OCI-LY7 (cell line): ENCODE data around the gene PXMP4. TPM values are rescaled to one million over a fixed set of nuclear protein-coding genes. Genes with fewer than 3 reads are reported as not detected.
"Not testable (repeated sequence)": the region's sequence is repeated elsewhere in the genome, so short reads cannot be mapped to it uniquely, and the experiment has no call there.

ENCODE experiments used
- BruUV-seq: library from RNA; stranded (reverse); fragments of 400-500 nt; replicated peaks from 2 replicates; lab custom pipeline; 2021; lab: Mats Ljungman, UMichigan
- CTCF ChIA-PET: fragments of 300-600 bp; sonication (Branson Sonifier 250); formaldehyde crosslinking; loops from one replicate; lab custom pipeline; 2022; ENCODE audit warnings: antibody characterized with exemption; ENCODE audit not compliant: unreplicated experiment; lab: Charles Lee
- POLR2A ChIA-PET: fragments of 300-600 bp; sonication (Branson Sonifier 250); formaldehyde crosslinking; loops from one replicate; lab custom pipeline; 2022; ENCODE audit warnings: antibody characterized with exemption; lab: Charles Lee
- DNase-seq: peaks from one replicate; pipeline ENCODE4 v3.0.0-alpha.2; 2015; ENCODE audit warnings: low spot score
- H2AFZ ChIP-seq: fragments of 200-600 bp; sonication (generic), shearing (Covaris generic); 2 replicates; pipeline ENCODE4 v1.6.1; 2014; ENCODE audit warnings: mild to moderate bottlenecking, antibody characterized with exemption, low read length, moderate library complexity
- H3K27ac ChIP-seq: fragments of 200-600 bp; sonication (generic); 2 replicates; pipeline ENCODE4 v1.5.1; 2014; ENCODE audit warnings: mixed run types, low read depth, mild to moderate bottlenecking, moderate library complexity, low read length, inconsistent platforms; ENCODE audit not compliant: poor library complexity, severe bottlenecking
- H3K36me3 ChIP-seq: fragments of 200-600 bp; sonication (generic); 2 replicates; pipeline ENCODE4 v1.6.1; 2014; ENCODE audit warnings: mild to moderate bottlenecking, antibody characterized with exemption, low read length, moderate library complexity, mixed read lengths; ENCODE audit not compliant: insufficient read depth
- H3K4me1 ChIP-seq: fragments of 200-600 bp; sonication (generic); 2 replicates; pipeline ENCODE4 v1.5.1; 2014; ENCODE audit warnings: mild to moderate bottlenecking, low read length; ENCODE audit not compliant: insufficient read depth, poor library complexity, severe bottlenecking
- H3K4me2 ChIP-seq: fragments of 200-600 bp; sonication (generic); 2 replicates; pipeline ENCODE4 v1.6.1; 2014; ENCODE audit warnings: mild to moderate bottlenecking, low read length
- H3K4me3 ChIP-seq: fragments of 200-600 bp; sonication (generic); 2 replicates; pipeline ENCODE4 v1.5.1; 2014; ENCODE audit warnings: mild to moderate bottlenecking, low read depth, low read length; ENCODE audit not compliant: poor library complexity, severe bottlenecking
- H3K79me2 ChIP-seq: fragments of 200-600 bp; sonication (generic); 2 replicates; pipeline ENCODE4 v1.6.1; 2016; ENCODE audit warnings: low read depth, mild to moderate bottlenecking, low read length, moderate library complexity, mixed read lengths; ENCODE audit not compliant: insufficient read depth
- H3K9me2 ChIP-seq: fragments of 200-600 bp; sonication (generic); 2 replicates; pipeline ENCODE4 v1.6.1; 2016; ENCODE audit warnings: mild to moderate bottlenecking, low read length, mixed read lengths; ENCODE audit not compliant: insufficient read depth
- H3K9me3 ChIP-seq: fragments of 200-600 bp; sonication (generic); 2 replicates; pipeline ENCODE4 v1.6.1; 2014; ENCODE audit warnings: mild to moderate bottlenecking, mixed run types, low read length, mixed read lengths
- H4K20me1 ChIP-seq: fragments of 200-600 bp; sonication (generic); 2 replicates; pipeline ENCODE4 v1.6.1; 2014; ENCODE audit warnings: mild to moderate bottlenecking, antibody characterized with exemption, low read length, moderate library complexity, mixed read lengths; ENCODE audit not compliant: insufficient read depth
- CTCF ChIP-seq: fragments of 200-600 bp; sonication (generic); conservative IDR thresholded peaks from 2 replicates; pipeline ENCODE4 v1.5.1; 2014; ENCODE audit warnings: mild to moderate bottlenecking, antibody characterized with exemption, low read length, moderate library complexity, mixed read lengths
- EZH2phosphoT487 ChIP-seq: fragments of 200-600 bp; sonication (generic); IDR thresholded peaks from 2 replicates; pipeline ENCODE4 v1.6.1; 2018; ENCODE audit warnings: low read depth, borderline replicate concordance, mild to moderate bottlenecking, mixed run types, antibody characterized with exemption, low read length, moderate library complexity, mixed read lengths
- intact Hi-C: fragments of 100-400 bp; cut with micrococcal nuclease; formaldehyde crosslinking; loops from one replicate; pipeline ENCODE4 v1.10.0; 2022; ENCODE audit not compliant: unreplicated experiment
- total RNA-seq, 2 experiments: library from RNA; depleted of rRNA in 1 of 2; stranded (reverse); fragments of >200 nt in 1 of 2; shearing (Covaris generic) in 1 of 2; gene quantifications; 2 replicates each; pipeline ENCODE4 v1.2.3, GENCODE V29; 2014 to 2022

The PXMP4 gene
- total RNA-seq, 2 experiments from 2014 or later = 3.1 to 8.2 TPM

GRCh38 chr20:33698966-33699365 is 21.1 kb downstream of the PXMP4 start:
- H3K4me1 ChIP-seq, DNase-seq, H3K9me2 ChIP-seq, CTCF ChIA-PET, H3K36me3 ChIP-seq, H3K4me2 ChIP-seq, H3K4me3 ChIP-seq, H3K27ac ChIP-seq, intact Hi-C loops, H2AFZ ChIP-seq, POLR2A ChIA-PET, BruUV-seq, H4K20me1 ChIP-seq, H3K9me3 ChIP-seq, H3K79me2 ChIP-seq: not testable (repeated sequence)

GRCh38 chr20:33697129-33697528 is 23.0 kb downstream of the PXMP4 start:
- Histone ChIP-seq H3K36me3 (no peaks in the 10 kb centered on the region), H3K27ac (no peak overlapping the region), H3K79me2 (no peaks in the 10 kb centered on the region), H3K4me1 (peaks cover 10% of the 10 kb centered on the region), H3K9me3 (no peaks in the 10 kb centered on the region), H3K9me2 (no peaks in the 10 kb centered on the region), H4K20me1 (no peaks in the 10 kb centered on the region), H3K4me2 (no peak overlapping the region), H2AFZ (no peak overlapping the region), H3K4me3 (no peak overlapping the region)
- intact Hi-C loops = no loop called here
- no TSS peak for BruUV-seq
- CTCF ChIA-PET = no interaction called here
- POLR2A ChIA-PET = no interaction called here
- TF ChIP-seq CTCF = no peak
- TF ChIP-seq EZH2phosphoT487 = no peak
- no peak for DNase-seq

- BruUV-seq = no TSS peak
- CTCF ChIA-PET = no interaction called here
Observed at GRCh38 chr20:33696448-33696847, 23.7 kb downstream of the PXMP4 start.

More at GRCh38 chr20:33696448-33696847, 23.7 kb downstream of the PXMP4 start:
- intact Hi-C loops = no loop called here
- no peak for DNase-seq
- H3K9me2 ChIP-seq = no peaks in the 10 kb centered on the region
- H3K4me1 ChIP-seq = peaks cover 10% of the 10 kb centered on the region
- H3K27ac ChIP-seq = no peak overlapping the region
- no peaks in the 10 kb centered on the region for H3K36me3 ChIP-seq
- H4K20me1 ChIP-seq = no peaks in the 10 kb centered on the region
- H3K4me2 ChIP-seq = no peak overlapping the region
- H3K9me3 ChIP-seq = no peaks in the 10 kb centered on the region
- no peaks in the 10 kb centered on the region for H3K79me2 ChIP-seq
- POLR2A ChIA-PET = no interaction called here
- H2AFZ ChIP-seq = no peak overlapping the region
- H3K4me3 ChIP-seq = no peak overlapping the region
- no peak for TF ChIP-seq CTCF
- TF ChIP-seq EZH2phosphoT487 = no peak
